RWPE1 (cell line): ENCODE results near the gene SURF2.

Experiments used
- CTCF ChIA-PET: fragments of 350-600 bp; sonication (Branson Sonifier 250); formaldehyde crosslinking; extraction: SDS; loops from one replicate; lab custom pipeline; 2021; lab: Yijun Ruan, JAX
- POLR2A ChIA-PET: fragments of 400-600 bp; formaldehyde crosslinking; extraction: SDS; loops from one replicate; lab custom pipeline; 2020; ENCODE audit warnings: antibody characterized with exemption; ENCODE audit not compliant: low non-redundant PET; lab: Yijun Ruan, JAX
- DNase-seq: peaks from one replicate; pipeline ENCODE4 v3.0.0; 2012; ENCODE audit warnings: low spot score
- H3K27ac ChIP-seq: fragments of 450-650 bp; 2 replicates; pipeline ENCODE4 v1.5.1; 2017
- CTCF ChIP-seq: fragments of 450-650 bp; conservative IDR thresholded peaks from 2 replicates; pipeline ENCODE4 v1.5.1; 2017; ENCODE audit warnings: low read depth, mild to moderate bottlenecking

The SURF2 gene

DNA sequence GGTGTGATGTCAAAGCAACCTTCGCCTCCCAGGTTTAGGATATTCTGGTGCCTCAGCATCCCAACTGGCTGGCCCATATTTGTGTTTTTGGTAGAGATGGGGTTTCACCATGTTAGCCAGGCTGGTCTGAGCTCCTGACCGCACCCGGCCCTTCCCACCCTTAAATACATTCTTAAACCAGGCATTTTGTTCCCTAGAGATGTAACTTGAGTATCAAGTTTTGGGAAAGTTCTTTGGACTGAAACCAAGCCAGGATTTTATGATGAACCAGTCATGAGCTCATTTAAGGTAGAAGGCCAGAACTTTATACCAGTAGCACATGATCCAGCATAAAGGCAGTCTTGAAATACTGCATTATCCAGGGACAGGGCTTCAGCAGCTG lies 4.8 kb upstream of the SURF2 start:
- peak overlapping the region; percentile 75 for H3K27ac ChIP-seq
- ChIA-PET CTCF (interaction anchor here (0.6 kb wide), 1 partner anchor 16 kb away, joined by 3 read pairs; no protein-coding TSS in a partner anchor), POLR2A (no interaction called here)
- no peak for TF ChIP-seq CTCF
- DNase-seq = no peak

- peak; percentile 62 for TF ChIP-seq CTCF
- ChIA-PET CTCF (no interaction called here), POLR2A (no interaction called here)
- peak overlapping the region; percentile 75 for H3K27ac ChIP-seq
- DNase-seq = no peak
These were observed 4.3 kb upstream of the SURF2 start for GRCh38 chr9:133351908-133352634.

DNA sequence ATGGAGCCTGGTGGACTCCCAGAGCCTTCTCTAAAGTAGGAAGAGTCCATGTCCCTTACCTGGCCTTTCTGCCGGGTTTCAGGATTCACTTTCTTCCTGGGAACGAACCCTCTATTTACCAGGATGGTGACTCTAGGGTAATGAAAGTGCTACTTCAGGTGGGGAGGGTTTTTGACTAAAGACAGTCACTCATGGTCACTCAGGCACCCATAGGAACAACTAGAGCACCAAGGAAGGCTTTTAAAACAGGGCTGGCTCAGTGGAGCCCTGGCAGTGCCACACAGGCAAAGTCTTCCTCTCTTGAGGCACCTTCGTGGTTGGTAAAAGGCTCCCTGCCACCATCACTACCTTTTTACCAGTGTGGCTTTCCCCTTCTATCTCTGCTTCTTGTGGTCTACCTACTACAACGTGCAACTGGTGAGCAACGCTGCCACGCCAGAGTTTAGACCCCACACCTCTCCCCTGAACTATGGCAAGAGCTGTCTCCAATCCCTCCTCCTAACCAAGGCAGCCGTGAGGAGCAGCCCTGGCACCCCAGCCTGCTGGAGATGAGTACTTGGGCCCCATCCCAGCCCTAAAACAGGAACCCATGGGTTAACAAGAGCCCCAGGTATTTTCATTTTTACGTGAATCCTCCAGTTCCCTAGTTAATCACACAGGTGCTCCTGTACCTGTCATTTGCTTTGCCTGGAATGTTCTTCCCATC lies 3.6 kb upstream of the SURF2 start:
- no peak for TF ChIP-seq CTCF
- DNase-seq = no peak
- CTCF ChIA-PET = no interaction called here
- peak overlapping the region; percentile 75 for H3K27ac ChIP-seq
- POLR2A ChIA-PET = no interaction called here

DNA sequence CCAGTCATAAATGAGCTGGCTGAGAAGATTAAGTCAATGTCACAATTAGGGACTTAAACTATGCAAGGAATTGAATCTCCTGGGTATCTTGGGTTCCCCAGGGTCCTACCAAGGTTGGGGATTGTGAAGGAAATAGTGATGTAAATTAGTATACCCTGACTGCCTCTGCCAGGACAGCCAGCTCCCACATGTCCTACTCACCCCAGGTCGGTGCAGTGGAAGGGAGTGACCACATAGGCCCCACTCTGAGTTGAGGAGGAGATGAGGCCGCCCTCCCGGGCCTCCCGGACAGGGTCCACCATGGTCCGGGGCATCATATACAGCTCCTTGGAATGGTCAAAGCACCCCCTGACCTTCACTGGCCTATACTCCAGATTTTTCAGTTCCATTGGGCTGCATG lies 2.8 kb upstream of the SURF2 start:
- TF ChIP-seq CTCF = no peak
- ChIA-PET CTCF (no interaction called here), POLR2A (no interaction called here)
- no peak for DNase-seq
- H3K27ac ChIP-seq = peak overlapping the region; percentile 75

- H3K27ac ChIP-seq = peak overlapping the region; percentile 75
- CTCF ChIA-PET = interaction anchor here (0.6 to 2.2 kb wide), 2 partner anchors 49 to 1689 kb away, joined by 5 to 11 read pairs; no protein-coding TSS in a partner anchor
- no peak for DNase-seq
- POLR2A ChIA-PET = interaction anchor here (0.8 to 1.1 kb wide), 2 partner anchors 17 to 62 kb away, joined by 3 to 4 read pairs; no protein-coding TSS in a partner anchor
- TF ChIP-seq CTCF = no peak
These were observed 1.6 kb upstream of the SURF2 start for GRCh38 chr9:133354766-133355165.

DNA sequence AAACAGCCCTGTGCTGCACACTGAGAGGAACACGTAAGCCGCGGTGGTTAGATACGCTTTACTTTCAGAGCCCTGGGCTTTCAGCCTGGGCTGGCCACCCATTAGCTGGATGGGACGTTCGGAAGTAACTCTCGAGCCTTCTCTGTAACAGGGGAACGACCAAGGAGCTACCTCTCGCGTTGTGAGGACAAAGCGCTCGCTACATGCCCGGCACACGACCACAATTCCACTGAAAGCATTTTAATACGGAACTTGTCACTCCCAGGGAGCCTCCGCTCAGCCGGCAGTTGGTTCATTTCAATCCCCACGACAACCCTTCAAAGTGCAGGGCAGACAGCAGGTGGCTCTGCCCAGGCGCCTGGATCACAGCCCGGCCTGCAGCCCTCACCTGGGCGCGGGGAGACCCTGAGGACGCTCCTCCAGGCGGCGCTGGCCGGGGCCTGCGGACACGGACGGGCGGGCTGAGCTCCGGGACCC lies 431 bp upstream of the SURF2 start:
- H3K27ac ChIP-seq = peak overlapping the region; percentile 75
- TF ChIP-seq CTCF = no peak
- ChIA-PET POLR2A (interaction anchor here (0.7 to 1.5 kb wide), 4 partner anchors 10 to 668 kb away, joined by 3 to 8 read pairs (median 4); no protein-coding TSS in a partner anchor), CTCF (interaction anchor here (0.7 to 2.2 kb wide), 4 partner anchors 14 to 131 kb away, joined by 3 to 11 read pairs (median 7); no protein-coding TSS in a partner anchor)
- no peak for DNase-seq
